ENCODE data around the gene RTL5.

- no peak for TF ChIP-seq CTCF (conservative IDR thresholded peaks at IDR 0.05)
- no peak for TF ChIP-seq EZH2 (IDR thresholded peaks at IDR 0.05; ENCODE audit: low read depth)
Observed at GRCh38 chrX:72169008-72169728, 37.5 kb upstream of the RTL5 start.

Measured in PC-9 (cell line).